Immature natural killer cell (primary cell): ENCODE data around the gene SERGEF. TPM values are rescaled to one million over a fixed set of nuclear protein-coding genes. Genes with fewer than 3 reads are reported as not detected.
A peak's percentile ranks its signal among the peaks of the same experiment; 100 is the strongest.

Experiments used
- DNase-seq, 3 donors: peaks; one replicate each; pipeline ENCODE4 v3.0.0; 2022; ENCODE audit warnings: mixed read lengths in 1 of 3
- H3K27ac Mint-ChIP-seq, 6 donors: one replicate each; pipeline ENCODE4 v1.8.0; 2020; ENCODE audit warnings: mixed read lengths in 6 of 6, mild to moderate bottlenecking in 5 of 6, inconsistent platforms in 4 of 6, moderate library complexity in 3 of 6
- H3K27me3 Mint-ChIP-seq, 3 donors: one replicate each; pipeline ENCODE4 v1.8.0; 2020 to 2021; ENCODE audit warnings: low read depth in 3 of 3, mild to moderate bottlenecking in 3 of 3, mixed read lengths in 3 of 3, moderate library complexity in 3 of 3, inconsistent platforms in 1 of 3
- H3K36me3 Mint-ChIP-seq, 3 donors: one replicate each; pipeline ENCODE4 v1.8.0; 2020; ENCODE audit warnings: mixed read lengths in 3 of 3, inconsistent platforms in 2 of 3, mild to moderate bottlenecking in 2 of 3
- H3K4me1 Mint-ChIP-seq, 2 donors: one replicate each; pipeline ENCODE4 v1.8.0; 2020; ENCODE audit warnings: inconsistent platforms in 2 of 2, mild to moderate bottlenecking in 2 of 2, mixed read lengths in 2 of 2, moderate library complexity in 1 of 2
- H3K4me3 Mint-ChIP-seq, 5 donors: one replicate each; pipeline ENCODE4 v1.8.0; 2020; ENCODE audit warnings: mild to moderate bottlenecking in 5 of 5, mixed read lengths in 5 of 5, inconsistent platforms in 3 of 5, moderate library complexity in 3 of 5
- H3K9me3 Mint-ChIP-seq, 6 donors: one replicate each; pipeline ENCODE4 v1.8.0; 2020; ENCODE audit warnings: mild to moderate bottlenecking in 6 of 6, mixed read lengths in 6 of 6, inconsistent platforms in 4 of 6, moderate library complexity in 3 of 6
- polyA plus RNA-seq, 3 donors: library from polyadenylated mRNA; unstranded; fragments of 300-500 nt; fragmentation: Illumina TruSeq; gene quantifications; one replicate each; pipeline ENCODE4 v1.2.3, GENCODE V29; 2021

Gene SERGEF
- polyA plus RNA-seq, 3 donors from 2014 or later = 52.0 to 104 (median 68.3) TPM

GRCh38 chr11:17958446-17958845 is 54.4 kb downstream of the SERGEF start:
- H3K4me3 Mint-ChIP-seq = no peak overlapping the region
- H3K36me3 Mint-ChIP-seq = peaks cover 44 to 67% (median 55%) of the 10 kb centered on the region in 3 donors
- no peak overlapping the region for H3K27ac Mint-ChIP-seq
- no peaks in the 10 kb centered on the region for H3K9me3 Mint-ChIP-seq
- no peaks in the 10 kb centered on the region for H3K27me3 Mint-ChIP-seq
- no peaks in the 10 kb centered on the region for H3K4me1 Mint-ChIP-seq
- no peak for DNase-seq

GRCh38 chr11:17954395-17955252 is 58.2 kb downstream of the SERGEF start:
- Mint-ChIP-seq H3K27me3 (peaks cover 0 to 2% (median 0%) of the 10 kb centered on the region in 3 donors), H3K4me1 (no peaks in the 10 kb centered on the region), H3K36me3 (peaks cover 51 to 69% (median 55%) of the 10 kb centered on the region in 3 donors), H3K4me3 (no peak overlapping the region), H3K9me3 (no peaks in the 10 kb centered on the region), H3K27ac (no peak overlapping the region)
- DNase-seq = no peak

- Mint-ChIP-seq H3K36me3 (peaks cover 43 to 64% (median 44%) of the 10 kb centered on the region in 3 donors), H3K4me3 (no peak overlapping the region), H3K27ac (peak overlapping the region in 1 of 6 donors; percentile 17), H3K9me3 (no peaks in the 10 kb centered on the region), H3K27me3 (peaks cover 0 to 2% (median 0%) of the 10 kb centered on the region in 3 donors), H3K4me1 (no peaks in the 10 kb centered on the region)
- no peak for DNase-seq
Observed at GRCh38 chr11:17952487-17952886, 60.4 kb downstream of the SERGEF start.

GRCh38 chr11:17951685-17952388 is 61.0 kb downstream of the SERGEF start:
- Mint-ChIP-seq H3K27ac (no peak overlapping the region), H3K9me3 (no peaks in the 10 kb centered on the region), H3K36me3 (peaks cover 40 to 64% (median 42%) of the 10 kb centered on the region in 3 donors), H3K4me1 (no peaks in the 10 kb centered on the region), H3K4me3 (no peak overlapping the region), H3K27me3 (peaks cover 0 to 2% (median 0%) of the 10 kb centered on the region in 3 donors)
- no peak for DNase-seq

GRCh38 chr11:17950644-17951043 is 62.2 kb downstream of the SERGEF start:
- DNase-seq = no peak
- Mint-ChIP-seq H3K36me3 (peaks cover 33 to 52% (median 49%) of the 10 kb centered on the region in 3 donors), H3K9me3 (no peaks in the 10 kb centered on the region), H3K4me1 (no peaks in the 10 kb centered on the region), H3K4me3 (no peak overlapping the region), H3K27ac (no peak overlapping the region), H3K27me3 (peaks cover 0 to 2% (median 0%) of the 10 kb centered on the region in 3 donors)

GRCh38 chr11:17948296-17948695 is 64.6 kb downstream of the SERGEF start:
- no peak for DNase-seq
- Mint-ChIP-seq H3K27me3 (peaks cover 0 to 2% (median 0%) of the 10 kb centered on the region in 3 donors), H3K36me3 (peaks cover 33 to 58% (median 56%) of the 10 kb centered on the region in 3 donors), H3K4me3 (no peak overlapping the region), H3K4me1 (no peaks in the 10 kb centered on the region), H3K9me3 (peaks cover 6 to 16% (median 10%) of the 10 kb centered on the region in 6 donors), H3K27ac (no peak overlapping the region)

GRCh38 chr11:17939542-17939941 is 73.3 kb downstream of the SERGEF start:
- peaks cover 5 to 38% (median 29%) of the 10 kb centered on the region in 3 donors for H3K36me3 Mint-ChIP-seq
- DNase-seq = no peak
- H3K9me3 Mint-ChIP-seq = peaks cover 6 to 14% (median 8%) of the 10 kb centered on the region in 6 donors
- H3K4me3 Mint-ChIP-seq = no peak overlapping the region
- H3K4me1 Mint-ChIP-seq = no peaks in the 10 kb centered on the region
- H3K27me3 Mint-ChIP-seq = peaks cover 0 to 3% (median 0%) of the 10 kb centered on the region in 3 donors
- no peak overlapping the region for H3K27ac Mint-ChIP-seq

GRCh38 chr11:17936790-17937189 is 76.1 kb downstream of the SERGEF start:
- Mint-ChIP-seq H3K27me3 (peaks cover 0 to 3% (median 0%) of the 10 kb centered on the region in 3 donors), H3K27ac (no peak overlapping the region), H3K36me3 (peaks cover 10 to 29% (median 18%) of the 10 kb centered on the region in 3 donors), H3K9me3 (peaks cover 0 to 5% (median 0%) of the 10 kb centered on the region in 6 donors), H3K4me1 (peaks cover 9 to 12% of the 10 kb centered on the region in 2 donors), H3K4me3 (no peak overlapping the region)
- DNase-seq = no peak

GRCh38 chr11:17934194-17934593 is 78.7 kb downstream of the SERGEF start:
- Mint-ChIP-seq H3K27me3 (no peaks in the 10 kb centered on the region), H3K9me3 (peaks cover 0 to 5% (median 0%) of the 10 kb centered on the region in 6 donors), H3K36me3 (peaks cover 11 to 20% (median 12%) of the 10 kb centered on the region in 3 donors), H3K4me3 (no peak overlapping the region), H3K4me1 (peaks cover 14 to 24% of the 10 kb centered on the region in 2 donors), H3K27ac (no peak overlapping the region)
- no peak for DNase-seq

- peaks cover 12 to 15% (median 13%) of the 10 kb centered on the region in 3 donors for H3K36me3 Mint-ChIP-seq
- no peak overlapping the region for H3K27ac Mint-ChIP-seq
- no peaks in the 10 kb centered on the region for H3K27me3 Mint-ChIP-seq
- peaks cover 14 to 24% of the 10 kb centered on the region in 2 donors for H3K4me1 Mint-ChIP-seq
- H3K4me3 Mint-ChIP-seq = no peak overlapping the region
- peaks cover 0 to 5% (median 0%) of the 10 kb centered on the region in 6 donors for H3K9me3 Mint-ChIP-seq
- no peak for DNase-seq
Observed at GRCh38 chr11:17933708-17934107, 79.1 kb downstream of the SERGEF start.

GRCh38 chr11:17932472-17932871 is 80.4 kb downstream of the SERGEF start:
- DNase-seq = no peak
- Mint-ChIP-seq H3K4me1 (peaks cover 14 to 24% of the 10 kb centered on the region in 2 donors), H3K4me3 (peak overlapping the region in 2 of 5 donors; percentile 5 to 48), H3K36me3 (peaks cover 12 to 14% (median 13%) of the 10 kb centered on the region in 3 donors), H3K9me3 (peaks cover 0 to 5% (median 0%) of the 10 kb centered on the region in 6 donors), H3K27ac (peak overlapping the region in 4 of 6 donors; percentile 6 to 73 (median 58)), H3K27me3 (no peaks in the 10 kb centered on the region)

GRCh38 chr11:17931595-17931994 is 81.3 kb downstream of the SERGEF start:
- DNase-seq = no peak
- Mint-ChIP-seq H3K9me3 (peaks cover 0 to 5% (median 0%) of the 10 kb centered on the region in 6 donors), H3K27me3 (peaks cover 0 to 2% (median 0%) of the 10 kb centered on the region in 3 donors), H3K4me3 (peak overlapping the region in 4 of 5 donors; percentile 18 to 48 (median 23)), H3K36me3 (peaks cover 12 to 15% (median 13%) of the 10 kb centered on the region in 3 donors), H3K27ac (peak overlapping the region in 2 of 6 donors; percentile 51 to 73), H3K4me1 (peaks cover 14 to 24% of the 10 kb centered on the region in 2 donors)

GRCh38 chr11:17930544-17931125 is 82.2 kb downstream of the SERGEF start:
- peaks cover 0 to 5% (median 0%) of the 10 kb centered on the region in 6 donors for H3K9me3 Mint-ChIP-seq
- H3K4me1 Mint-ChIP-seq = peaks cover 14 to 24% of the 10 kb centered on the region in 2 donors
- H3K27ac Mint-ChIP-seq = peak overlapping the region in 1 of 6 donors; percentile 17
- H3K27me3 Mint-ChIP-seq = peaks cover 0 to 2% (median 0%) of the 10 kb centered on the region in 3 donors
- no peak overlapping the region for H3K4me3 Mint-ChIP-seq
- no peak for DNase-seq
- peaks cover 12 to 17% (median 13%) of the 10 kb centered on the region in 3 donors for H3K36me3 Mint-ChIP-seq
